CD4-positive, CD25-positive, alpha-beta regulatory T cell (primary cell): ENCODE data around the gene SWAP70. TPM values are rescaled to one million over a fixed set of nuclear protein-coding genes. Genes with fewer than 3 reads are reported as not detected.

Experiments used
- ATAC-seq, 2 donors: fragments of 150-1000 bp; cut with Tn5 transposase; one replicate each; pipeline ENCODE4 v1.10.0; 2021; ENCODE audit warnings: low read depth in 2 of 2, moderate number of reproducible peaks in 2 of 2, moderate library complexity in 1 of 2
- DNase-seq, 3 donors: peaks; one replicate each; pipeline versions ENCODE4 v3.0.0 to v3.0.0-alpha.2; 2012 to 2022; ENCODE audit warnings: mixed read lengths in 1 of 3
- H3K27ac ChIP-seq: one replicate; pipeline ENCODE4 v1.7.0; 2013; ENCODE audit warnings: mild to moderate bottlenecking, low read length; ENCODE audit not compliant: insufficient read depth, poor library complexity, severe bottlenecking
- H3K27me3 ChIP-seq: one replicate; pipeline ENCODE4 v1.7.0; 2013; ENCODE audit warnings: low read length; ENCODE audit not compliant: control insufficient read depth, insufficient read depth
- H3K36me3 ChIP-seq: one replicate; pipeline ENCODE4 v1.7.0; 2013; ENCODE audit warnings: mild to moderate bottlenecking, low read length, moderate library complexity; ENCODE audit not compliant: control insufficient read depth, insufficient read depth
- H3K4me1 ChIP-seq: 2 replicates; pipeline ENCODE4 v1.7.0; 2013; ENCODE audit warnings: mild to moderate bottlenecking, low read length; ENCODE audit not compliant: insufficient read depth, control insufficient read depth, poor library complexity, severe bottlenecking
- H3K4me3 ChIP-seq: one replicate; pipeline ENCODE4 v1.7.0; 2013; ENCODE audit warnings: low read depth, mild to moderate bottlenecking, low read length, moderate library complexity
- H3K9me3 ChIP-seq, 2 experiments: 1 replicate in 1 of 2; 2 replicates in 1 of 2; pipeline ENCODE4 v1.7.0; 2013; ENCODE audit warnings: low read length in 2 of 2, mild to moderate bottlenecking in 1 of 2, moderate library complexity in 1 of 2; ENCODE audit not compliant: control insufficient read depth in 2 of 2
- H3K27ac Mint-ChIP-seq, 3 donors: one replicate each; pipeline ENCODE4 v1.8.0; 2020 to 2022; ENCODE audit warnings: mild to moderate bottlenecking in 3 of 3, mixed read lengths in 3 of 3, moderate library complexity in 2 of 3
- H3K27me3 Mint-ChIP-seq: one replicate; pipeline ENCODE4 v1.8.0; 2022; ENCODE audit warnings: mild to moderate bottlenecking, mixed read lengths
- H3K36me3 Mint-ChIP-seq: one replicate; pipeline ENCODE4 v1.8.0; 2020; ENCODE audit warnings: mixed read lengths
- H3K4me1 Mint-ChIP-seq, 4 donors: one replicate each; pipeline ENCODE4 v1.8.0; 2020 to 2022; ENCODE audit warnings: mixed read lengths in 4 of 4, mild to moderate bottlenecking in 1 of 4
- H3K4me3 Mint-ChIP-seq, 4 donors: one replicate each; pipeline ENCODE4 v1.8.0; 2020 to 2022; ENCODE audit warnings: mild to moderate bottlenecking in 4 of 4, mixed read lengths in 4 of 4, moderate library complexity in 3 of 4
- H3K9me3 Mint-ChIP-seq, 7 donors: one replicate each; pipeline ENCODE4 v1.8.0; 2020 to 2022; ENCODE audit warnings: mixed read lengths in 7 of 7, mild to moderate bottlenecking in 3 of 7, moderate library complexity in 2 of 7
- polyA plus RNA-seq, 4 donors: library from polyadenylated mRNA; unstranded; fragments of 300-500 nt; fragmentation: Illumina TruSeq; gene quantifications; one replicate each; pipeline ENCODE4 v1.2.3, GENCODE V29; 2021
- total RNA-seq: library from RNA; stranded (reverse); gene quantifications from one replicate; pipeline ENCODE4 v1.2.3, GENCODE V29; 2022

SWAP70 gene
- total and polyA plus RNA-seq, 5 donors from 2014 or later, result 6.1 to 16.3 (median 13.2) TPM

- ATAC-seq (no peak), DNase-seq (no peak)
- no peaks in the 10 kb centered on the region for H3K4me1 ChIP-seq
- no peak overlapping the region for H3K4me3 ChIP-seq
- Mint-ChIP-seq H3K27ac (peak overlapping the region in 1 of 3 donors; percentile 51), H3K4me1 (peaks cover 0 to 2% (median under 1%) of the 10 kb centered on the region in 4 donors), H3K36me3 (peaks cover 24% of the 10 kb centered on the region), H3K27me3 (no peaks in the 10 kb centered on the region), H3K9me3 (no peaks in the 10 kb centered on the region), H3K4me3 (no peak overlapping the region)
- H3K9me3 ChIP-seq, result no peaks in the 10 kb centered on the region
- H3K36me3 ChIP-seq, result peaks cover 18% of the 10 kb centered on the region
- no peak overlapping the region for H3K27ac ChIP-seq
- no peaks in the 10 kb centered on the region for H3K27me3 ChIP-seq
Measured at GRCh38 chr11:9728058-9728457, 64.2 kb downstream of the SWAP70 start.

GRCh38 chr11:9731256-9731655 lies 67.4 kb downstream of the SWAP70 start:
- H3K36me3 Mint-ChIP-seq, result peaks cover 40% of the 10 kb centered on the region
- H3K4me3 ChIP-seq, result no peak overlapping the region
- peaks cover 0 to 7% of the 10 kb centered on the region in 2 experiments for H3K9me3 ChIP-seq
- no peak for DNase-seq
- H3K36me3 ChIP-seq, result peaks cover 36% of the 10 kb centered on the region
- H3K4me1 ChIP-seq, result no peaks in the 10 kb centered on the region
- no peak for ATAC-seq
- no peak overlapping the region for H3K4me3 Mint-ChIP-seq
- H3K9me3 Mint-ChIP-seq, result peaks cover 0 to 12% (median under 1%) of the 10 kb centered on the region in 7 donors
- H3K27me3 Mint-ChIP-seq, result no peaks in the 10 kb centered on the region
- H3K27ac Mint-ChIP-seq, result no peak overlapping the region
- H3K27ac ChIP-seq, result no peak overlapping the region
- no peaks in the 10 kb centered on the region for H3K27me3 ChIP-seq
- H3K4me1 Mint-ChIP-seq, result peaks cover 0 to 2% (median under 1%) of the 10 kb centered on the region in 4 donors

DNA sequence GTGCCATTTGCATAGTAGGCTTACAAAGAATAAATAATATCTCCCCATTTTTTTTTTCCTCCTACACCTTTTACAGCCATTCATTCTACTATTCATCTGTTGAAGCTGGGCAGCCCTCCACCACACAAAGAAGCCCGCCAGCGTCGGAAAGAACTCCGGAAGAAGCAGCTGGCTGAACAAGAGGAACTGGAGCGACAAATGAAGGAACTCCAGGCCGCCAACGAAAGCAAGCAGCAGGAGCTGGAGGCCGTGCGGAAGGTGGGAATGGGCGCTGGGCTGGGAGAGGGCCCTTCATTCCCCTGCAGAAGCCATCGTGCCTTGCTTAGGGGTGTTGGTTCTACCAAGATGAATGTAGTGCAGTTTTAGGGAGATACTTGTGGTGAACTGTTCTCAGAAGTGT lies 68.6 kb downstream of the SWAP70 start:
- Mint-ChIP-seq H3K9me3 (peaks cover 0 to 17% (median 2%) of the 10 kb centered on the region in 7 donors), H3K27ac (no peak overlapping the region), H3K4me3 (no peak overlapping the region), H3K4me1 (peaks cover 0 to 5% (median under 1%) of the 10 kb centered on the region in 4 donors), H3K36me3 (peaks cover 45% of the 10 kb centered on the region), H3K27me3 (no peaks in the 10 kb centered on the region)
- peaks cover 44% of the 10 kb centered on the region for H3K36me3 ChIP-seq
- no peak for DNase-seq
- H3K27me3 ChIP-seq, result no peaks in the 10 kb centered on the region
- no peak for ATAC-seq
- peaks cover 0 to 7% of the 10 kb centered on the region in 2 experiments for H3K9me3 ChIP-seq
- H3K4me3 ChIP-seq, result no peak overlapping the region
- no peaks in the 10 kb centered on the region for H3K4me1 ChIP-seq
- no peak overlapping the region for H3K27ac ChIP-seq

DNA sequence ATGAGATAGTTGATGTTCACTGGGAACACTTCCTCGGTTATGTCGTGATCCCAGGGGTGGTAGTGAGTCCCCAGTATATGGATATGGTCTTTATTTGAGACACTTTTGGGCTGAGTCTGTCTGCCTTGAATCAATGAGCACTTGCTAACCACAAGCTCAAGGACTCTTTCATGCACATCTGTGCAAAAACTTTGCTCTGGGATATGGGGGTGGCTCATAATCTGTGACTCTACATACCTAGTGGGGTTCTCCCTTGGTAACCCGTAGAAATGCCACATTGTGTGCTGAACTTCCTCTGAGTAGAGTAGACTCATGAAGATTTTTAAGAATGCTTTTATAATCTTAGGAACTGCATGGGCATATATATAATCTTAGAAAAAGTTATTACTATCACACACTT lies 69.3 kb downstream of the SWAP70 start:
- Mint-ChIP-seq H3K4me1 (peaks cover 0 to 5% (median under 1%) of the 10 kb centered on the region in 4 donors), H3K36me3 (peaks cover 44% of the 10 kb centered on the region), H3K4me3 (no peak overlapping the region), H3K27ac (peak overlapping the region in 1 of 3 donors; percentile 9), H3K27me3 (no peaks in the 10 kb centered on the region), H3K9me3 (peaks cover 0 to 17% (median 2%) of the 10 kb centered on the region in 7 donors)
- Histone ChIP-seq H3K4me3 (no peak overlapping the region), H3K27ac (no peak overlapping the region), H3K27me3 (no peaks in the 10 kb centered on the region), H3K4me1 (no peaks in the 10 kb centered on the region), H3K36me3 (peaks cover 38% of the 10 kb centered on the region), H3K9me3 (peaks cover 0 to 7% of the 10 kb centered on the region in 2 experiments)
- no peak for DNase-seq
- no peak for ATAC-seq

- no peaks in the 10 kb centered on the region for H3K27me3 Mint-ChIP-seq
- no peak overlapping the region for H3K27ac ChIP-seq
- peaks cover 0 to 7% of the 10 kb centered on the region in 2 experiments for H3K9me3 ChIP-seq
- H3K4me1 Mint-ChIP-seq, result peaks cover 0 to 6% (median 3%) of the 10 kb centered on the region in 4 donors
- no peaks in the 10 kb centered on the region for H3K4me1 ChIP-seq
- H3K36me3 ChIP-seq, result peaks cover 36% of the 10 kb centered on the region
- DNase-seq (no peak), ATAC-seq (no peak)
- H3K4me3 ChIP-seq, result no peak overlapping the region
- no peak overlapping the region for H3K27ac Mint-ChIP-seq
- H3K27me3 ChIP-seq, result no peaks in the 10 kb centered on the region
- H3K4me3 Mint-ChIP-seq, result no peak overlapping the region
- H3K36me3 Mint-ChIP-seq, result peaks cover 53% of the 10 kb centered on the region
- H3K9me3 Mint-ChIP-seq, result peaks cover 0 to 17% (median 2%) of the 10 kb centered on the region in 7 donors
Measured at GRCh38 chr11:9735236-9735635, 71.4 kb downstream of the SWAP70 start.

- H3K27me3 Mint-ChIP-seq, result no peaks in the 10 kb centered on the region
- Histone ChIP-seq H3K9me3 (peaks cover 0 to 7% of the 10 kb centered on the region in 2 experiments), H3K36me3 (peaks cover 42% of the 10 kb centered on the region), H3K4me1 (no peaks in the 10 kb centered on the region), H3K27ac (no peak overlapping the region), H3K27me3 (no peaks in the 10 kb centered on the region), H3K4me3 (no peak overlapping the region)
- H3K4me1 Mint-ChIP-seq, result peaks cover 0 to 5% (median 2%) of the 10 kb centered on the region in 4 donors
- peaks cover 54% of the 10 kb centered on the region for H3K36me3 Mint-ChIP-seq
- H3K9me3 Mint-ChIP-seq, result peaks cover 0 to 17% (median 2%) of the 10 kb centered on the region in 7 donors
- H3K27ac Mint-ChIP-seq, result no peak overlapping the region
- ATAC-seq (no peak), DNase-seq (no peak)
- H3K4me3 Mint-ChIP-seq, result no peak overlapping the region
Measured at GRCh38 chr11:9735919-9736318, 72.0 kb downstream of the SWAP70 start.

DNA sequence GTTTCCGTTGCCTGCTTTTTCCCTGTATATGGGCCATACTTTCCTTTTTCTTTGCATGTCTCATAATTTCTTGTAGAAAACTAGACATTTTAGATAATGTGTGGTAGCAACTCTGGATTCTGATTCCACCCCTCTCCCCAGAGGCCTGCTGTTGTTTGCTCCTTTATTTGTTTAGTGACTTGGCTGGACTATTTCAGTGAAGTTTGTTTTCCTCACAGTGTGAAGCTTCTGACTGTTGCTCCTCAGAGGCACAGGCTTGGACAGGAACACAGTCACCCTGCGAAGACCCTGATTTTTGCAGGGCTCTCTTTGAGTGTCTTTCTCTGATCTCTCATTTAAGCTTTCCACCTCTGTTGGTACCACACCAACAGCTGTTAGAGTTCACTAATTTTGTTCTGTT lies 72.5 kb downstream of the SWAP70 start:
- no peak for DNase-seq
- Mint-ChIP-seq H3K27ac (no peak overlapping the region), H3K27me3 (no peaks in the 10 kb centered on the region), H3K9me3 (peaks cover 0 to 17% (median 2%) of the 10 kb centered on the region in 7 donors), H3K4me1 (peaks cover 0 to 4% (median 1%) of the 10 kb centered on the region in 4 donors), H3K36me3 (peaks cover 55% of the 10 kb centered on the region), H3K4me3 (no peak overlapping the region)
- no peaks in the 10 kb centered on the region for H3K27me3 ChIP-seq
- no peak overlapping the region for H3K4me3 ChIP-seq
- H3K9me3 ChIP-seq, result peaks cover 0 to 7% of the 10 kb centered on the region in 2 experiments
- H3K36me3 ChIP-seq, result peaks cover 43% of the 10 kb centered on the region
- H3K4me1 ChIP-seq, result no peaks in the 10 kb centered on the region
- ATAC-seq, result no peak
- H3K27ac ChIP-seq, result no peak overlapping the region

- H3K27ac Mint-ChIP-seq, result no peak overlapping the region
- H3K4me1 ChIP-seq, result no peaks in the 10 kb centered on the region
- no peak overlapping the region for H3K4me3 Mint-ChIP-seq
- no peak overlapping the region for H3K27ac ChIP-seq
- H3K9me3 Mint-ChIP-seq, result peaks cover 0 to 17% (median 2%) of the 10 kb centered on the region in 7 donors
- ATAC-seq (no peak), DNase-seq (no peak)
- H3K27me3 Mint-ChIP-seq, result no peaks in the 10 kb centered on the region
- peaks cover 47% of the 10 kb centered on the region for H3K36me3 Mint-ChIP-seq
- H3K9me3 ChIP-seq, result peaks cover 0 to 7% of the 10 kb centered on the region in 2 experiments
- peaks cover 0 to 4% (median 1%) of the 10 kb centered on the region in 4 donors for H3K4me1 Mint-ChIP-seq
- H3K36me3 ChIP-seq, result peaks cover 40% of the 10 kb centered on the region
- no peaks in the 10 kb centered on the region for H3K27me3 ChIP-seq
- no peak overlapping the region for H3K4me3 ChIP-seq
Measured at GRCh38 chr11:9738116-9738515, 74.2 kb downstream of the SWAP70 start.
